Left renal pelvis (tissue), 4 donors: ENCODE data around the gene HMX1. TPM values are rescaled to one million over a fixed set of nuclear protein-coding genes. Genes with fewer than 3 reads are reported as not detected.

Experiments
- DNase-seq, 4 donors: peaks; one replicate each; pipeline ENCODE4 v3.0.0-alpha.2; 2013; ENCODE audit warnings: low read depth in 4 of 4, low spot score in 3 of 4
- polyA plus RNA-seq, 4 donors: library from polyadenylated mRNA; unstranded; fragments of 120-200 nt; gene quantifications; one replicate each; pipeline ENCODE4 v1.2.1, GENCODE V29; 2013; ENCODE audit not compliant: insufficient read length in 4 of 4

Gene HMX1
- polyA plus RNA-seq, 4 donors: 0.09 TPM; not detected in 3

DNA sequence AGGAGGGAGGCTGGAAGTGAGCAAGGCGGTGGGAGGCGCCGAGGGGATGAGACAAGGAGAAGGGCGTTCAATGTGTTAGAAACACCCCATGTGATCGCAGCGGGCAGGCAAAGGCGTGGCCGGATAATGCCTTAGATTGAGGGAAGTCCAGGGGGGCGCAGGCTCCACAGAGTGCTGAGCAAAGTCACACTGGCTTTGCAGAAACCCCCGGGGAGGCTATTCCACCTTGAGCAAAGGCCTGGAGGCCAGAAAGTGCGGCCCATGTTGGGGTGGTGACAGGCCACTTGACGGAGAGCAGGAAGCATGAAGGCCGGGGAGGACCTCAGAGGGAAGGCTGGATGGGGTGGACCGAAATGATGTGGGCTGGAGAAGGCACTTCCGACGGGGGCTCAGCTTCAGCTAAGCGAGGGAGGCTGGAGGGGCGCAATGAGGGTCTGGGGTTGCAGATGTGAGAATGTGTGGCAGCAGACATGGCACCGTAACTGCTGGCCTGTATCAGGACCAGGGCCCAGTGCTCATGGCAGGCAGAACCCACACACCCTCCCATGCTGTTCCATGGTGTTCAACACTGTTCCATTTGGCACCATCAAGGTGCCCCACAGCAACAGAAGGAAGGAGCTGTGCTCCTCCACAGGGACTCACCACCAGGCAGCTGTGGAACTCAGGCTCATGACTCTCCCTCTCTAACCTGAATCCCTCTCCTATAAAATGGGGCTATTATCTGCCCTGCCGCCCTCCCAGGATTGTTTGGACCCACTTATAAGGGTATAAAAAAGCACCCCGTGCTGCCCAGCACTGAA is 50.3 kb downstream of the HMX1 start:
- no peak for DNase-seq

DNA sequence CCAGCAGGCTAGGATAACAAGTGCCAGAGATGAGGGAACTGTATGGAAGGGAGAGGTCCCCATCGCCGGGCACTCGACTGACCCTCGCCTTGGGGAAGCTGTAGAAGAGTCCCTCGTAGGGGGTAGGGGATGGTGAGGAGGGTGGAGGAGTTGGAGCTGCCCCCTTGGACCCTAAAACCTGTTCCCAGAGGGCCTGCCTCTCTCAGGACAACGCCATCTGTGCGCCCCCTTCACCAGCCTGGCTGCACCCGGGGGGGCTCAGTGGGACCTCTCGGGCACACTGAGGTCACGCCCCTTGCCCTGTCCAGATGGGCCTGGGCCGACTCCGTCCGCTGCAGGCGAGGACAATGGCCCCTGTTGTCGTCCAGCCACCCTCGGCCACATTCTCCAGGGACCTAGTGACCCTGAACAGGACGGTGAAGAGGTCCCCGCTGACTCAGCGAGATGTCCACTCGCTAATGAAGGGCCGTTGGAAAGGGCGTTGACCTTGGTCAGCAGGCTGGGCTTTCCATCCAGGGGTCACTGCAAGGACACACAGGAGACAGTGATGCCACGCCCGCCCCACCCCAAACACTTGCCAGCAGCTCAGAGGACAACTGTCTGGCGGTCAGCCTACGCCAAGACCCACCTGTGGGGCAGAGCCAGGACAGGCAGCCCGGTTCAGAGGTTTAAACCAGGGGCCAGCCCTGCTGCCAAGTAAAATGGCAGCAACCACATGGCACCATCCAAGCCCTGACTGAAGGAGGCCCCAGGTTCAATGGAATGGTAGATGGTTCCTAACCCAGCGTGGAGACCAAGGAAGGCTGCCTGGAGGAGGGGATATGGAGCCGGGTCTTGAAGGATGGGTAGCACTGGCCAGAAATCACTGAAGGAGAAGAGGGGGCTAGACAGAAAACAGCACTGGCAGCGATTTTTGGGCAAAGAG is 51.2 kb downstream of the HMX1 start:
- DNase-seq: no peak

DNA sequence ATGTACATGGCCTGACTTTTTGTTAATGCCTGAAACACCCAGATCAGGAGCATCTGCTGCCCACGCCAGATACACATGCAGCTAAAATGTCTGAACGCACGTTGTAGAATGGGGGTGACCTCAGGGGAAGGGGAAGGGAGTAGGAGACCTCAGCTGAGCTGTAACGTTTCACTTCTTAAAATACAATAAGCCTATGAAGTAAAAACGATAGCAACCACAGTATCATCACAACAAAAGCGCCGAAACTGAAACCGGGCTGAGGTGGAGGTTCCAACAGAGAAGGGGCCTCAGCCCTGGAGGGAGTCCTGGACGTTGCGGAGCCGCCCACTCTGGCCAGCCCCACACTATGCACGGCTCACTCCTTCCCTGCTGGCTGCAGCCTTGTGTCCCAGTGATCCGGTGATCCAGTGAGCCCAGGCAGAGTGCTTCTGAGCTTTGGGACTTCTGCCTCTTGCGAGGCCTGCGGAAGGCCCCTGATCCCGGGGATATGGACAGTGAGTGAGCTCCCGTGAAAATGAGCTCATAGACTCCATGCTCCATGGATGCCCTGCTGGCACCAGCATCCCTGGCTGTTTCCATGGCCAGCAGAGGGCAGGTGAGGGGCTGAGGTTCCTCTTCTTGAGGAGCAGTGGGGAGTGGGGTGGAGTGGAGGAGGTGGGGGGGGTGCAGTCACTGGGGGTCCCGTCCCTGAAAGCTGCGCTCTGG is 52.0 kb downstream of the HMX1 start:
- DNase-seq: no peak

DNA sequence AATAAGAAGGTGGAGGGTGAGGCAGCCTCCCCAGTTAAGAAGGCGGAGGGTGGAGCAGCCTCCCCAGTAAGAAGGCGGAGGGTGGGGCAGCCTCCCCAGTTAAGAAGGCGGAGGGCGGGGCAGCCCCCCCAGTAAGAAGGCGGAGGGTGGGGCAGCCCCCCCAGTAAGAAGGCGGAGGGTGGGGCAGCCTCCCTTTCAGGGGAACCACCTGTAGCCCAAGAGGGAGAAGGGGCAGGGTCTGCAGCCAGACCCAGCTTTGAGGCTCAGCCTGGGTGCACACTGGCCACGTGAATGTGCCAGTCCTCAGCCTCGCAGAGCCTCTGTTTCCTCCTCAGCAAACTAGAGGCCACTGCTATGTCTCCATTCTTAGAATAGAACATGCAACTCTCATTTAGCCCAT is 52.6 kb downstream of the HMX1 start:
- no peak for DNase-seq

GRCh38 chr4:8818063-8818881 is 53.4 kb downstream of the HMX1 start:
- DNase-seq: no peak

- no peak for DNase-seq
Observed at GRCh38 chr4:8817813-8818062, 53.9 kb downstream of the HMX1 start.

GRCh38 chr4:8817096-8817812 is 54.4 kb downstream of the HMX1 start:
- no peak for DNase-seq
